SK-N-SH treated with all-trans-retinoic acid at 6 μM for 48 hours (cell line): ENCODE measurements around the gene ZBTB3.

Experiments used
- BACH2 ChIP-seq: fragments of 250-450 bp; sonication (Bioruptor Pico); IDR thresholded peaks from 2 replicates; pipeline ENCODE4 v1.9.0; 2021; ENCODE audit warnings: mild to moderate bottlenecking, borderline replicate concordance
- PATZ1 ChIP-seq: fragments of 250-450 bp; sonication (Bioruptor Pico); IDR thresholded peaks from 2 replicates; pipeline ENCODE4 v1.8.0; 2020; ENCODE audit warnings: mild to moderate bottlenecking, moderate library complexity, borderline replicate concordance
- RARB ChIP-seq: fragments of 250-450 bp; sonication (Bioruptor Pico); IDR thresholded peaks from 2 replicates; pipeline ENCODE4 v1.8.0; 2021; ENCODE audit warnings: mild to moderate bottlenecking, moderate library complexity
- ZFP3 ChIP-seq: fragments of 250-450 bp; sonication (Bioruptor Pico); IDR thresholded peaks from 2 replicates; pipeline ENCODE4 v1.5.0; 2020; ENCODE audit warnings: mild to moderate bottlenecking, moderate library complexity

GRCh38 chr11:62727165-62727871, 26.6 kb downstream of the ZBTB3 start, which contains the start of gene HNRNPUL2:
- TF ChIP-seq PATZ1 (no peak), ZFP3 (no peak), BACH2 (no peak), RARB (no peak)
